Measurements from ENCODE around the gene CLINT1.

DNA sequence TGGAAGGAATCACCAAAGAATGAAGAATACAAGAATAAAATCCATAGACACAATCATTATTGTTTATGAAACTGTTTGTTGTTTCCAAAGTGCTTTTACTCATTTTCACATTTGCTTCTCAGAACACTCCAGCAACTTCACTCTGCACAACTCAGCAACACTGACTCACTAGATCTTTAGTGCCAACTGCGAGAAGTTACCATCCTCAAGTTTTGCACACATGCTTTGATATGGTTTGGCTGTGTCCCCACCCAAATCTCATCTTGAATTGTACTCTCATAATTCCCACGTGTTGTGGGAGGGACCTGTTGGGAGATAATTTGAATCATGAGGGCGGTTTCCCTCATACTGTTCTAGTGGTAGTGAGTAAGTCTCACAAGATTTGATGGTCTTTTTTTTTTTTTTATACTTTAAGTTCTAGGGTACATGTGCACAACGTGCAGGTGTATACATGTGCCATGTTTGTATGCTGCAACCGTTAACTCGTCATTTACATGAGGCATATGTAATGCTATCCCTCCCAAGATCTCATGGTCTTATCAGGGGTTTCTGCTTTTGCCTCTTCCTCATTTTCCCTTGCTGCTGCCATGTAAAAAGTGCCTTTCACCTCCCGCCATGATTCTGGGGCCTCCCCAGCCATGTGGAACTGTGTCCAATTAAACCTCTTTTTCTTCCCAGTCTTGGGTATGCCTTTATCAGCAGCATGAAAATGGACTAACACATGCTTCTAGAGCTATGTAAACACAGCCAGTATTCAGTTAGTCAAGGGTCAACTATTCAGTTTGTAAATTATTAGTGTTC is 36.9 kb downstream of the CLINT1 start:
- TF ChIP-seq, protein P1, sequence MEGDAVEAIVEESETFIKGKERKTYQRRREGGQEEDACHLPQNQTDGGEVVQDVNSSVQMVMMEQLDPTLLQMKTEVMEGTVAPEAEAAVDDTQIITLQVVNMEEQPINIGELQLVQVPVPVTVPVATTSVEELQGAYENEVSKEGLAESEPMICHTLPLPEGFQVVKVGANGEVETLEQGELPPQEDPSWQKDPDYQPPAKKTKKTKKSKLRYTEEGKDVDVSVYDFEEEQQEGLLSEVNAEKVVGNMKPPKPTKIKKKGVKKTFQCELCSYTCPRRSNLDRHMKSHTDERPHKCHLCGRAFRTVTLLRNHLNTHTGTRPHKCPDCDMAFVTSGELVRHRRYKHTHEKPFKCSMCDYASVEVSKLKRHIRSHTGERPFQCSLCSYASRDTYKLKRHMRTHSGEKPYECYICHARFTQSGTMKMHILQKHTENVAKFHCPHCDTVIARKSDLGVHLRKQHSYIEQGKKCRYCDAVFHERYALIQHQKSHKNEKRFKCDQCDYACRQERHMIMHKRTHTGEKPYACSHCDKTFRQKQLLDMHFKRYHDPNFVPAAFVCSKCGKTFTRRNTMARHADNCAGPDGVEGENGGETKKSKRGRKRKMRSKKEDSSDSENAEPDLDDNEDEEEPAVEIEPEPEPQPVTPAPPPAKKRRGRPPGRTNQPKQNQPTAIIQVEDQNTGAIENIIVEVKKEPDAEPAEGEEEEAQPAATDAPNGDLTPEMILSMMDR (IDR thresholded peaks at IDR 0.05): no peak
- no peak for TF ChIP-seq POLR2A (IDR thresholded peaks at IDR 0.05)
